Measurements from ENCODE around the gene CDH4. TPM values are rescaled to one million over a fixed set of nuclear protein-coding genes. Genes with fewer than 3 reads are reported as not detected.

CDH4 gene
- total RNA-seq, 6 donors from 2014 or later: 0.20 to 1.0 (median 0.40) TPM; not detected in 1

- no peak for TF ChIP-seq CTCF (IDR thresholded peaks at IDR 0.05)
- TF ChIP-seq EP300 (IDR thresholded peaks at IDR 0.05): no peak
- TF ChIP-seq POLR2AphosphoS5 (IDR thresholded peaks at IDR 0.05): no peak
- TF ChIP-seq POLR2A (IDR thresholded peaks at IDR 0.05): no peak
- peak in 1 of 2 donors; percentile 22 for DNase-seq
- 89 to 91% methylated on average over 19 of the region's 19 CpGs for WGBS, 2 donors
- Histone ChIP-seq H3K4me3 (no peak overlapping the region), H3K4me1 (no peaks in the 10 kb centered on the region), H3K36me3 (no peaks in the 10 kb centered on the region), H3K27ac (no peak overlapping the region), H3K27me3 (peaks cover 0 to 10% (median 0%) of the 10 kb centered on the region in 4 donors), H3K9me3 (no peaks in the 10 kb centered on the region)
- ATAC-seq (ENCODE audit: low FRiP score in 2 of 2): no peak
These were observed 627.6 kb downstream of the CDH4 start for GRCh38 chr20:61879694-61880093.

GRCh38 chr20:61880706-61881105 is 628.6 kb downstream of the CDH4 start:
- TF ChIP-seq CTCF (IDR thresholded peaks at IDR 0.05) (no peak), EP300 (IDR thresholded peaks at IDR 0.05) (no peak), POLR2A (IDR thresholded peaks at IDR 0.05) (no peak), POLR2AphosphoS5 (IDR thresholded peaks at IDR 0.05) (no peak)
- 73 to 90% methylated on average over 5 to 7 of the region's 8 CpGs for WGBS, 2 donors
- Histone ChIP-seq H3K27me3 (peaks cover 0 to 10% (median 0%) of the 10 kb centered on the region in 4 donors), H3K9me3 (no peaks in the 10 kb centered on the region), H3K36me3 (no peaks in the 10 kb centered on the region), H3K4me3 (no peak overlapping the region), H3K27ac (no peak overlapping the region), H3K4me1 (no peaks in the 10 kb centered on the region)
- DNase-seq: no peak
- no peak for ATAC-seq (ENCODE audit: low FRiP score in 2 of 2)

GRCh38 chr20:61881416-61881815 is 629.4 kb downstream of the CDH4 start:
- DNase-seq (peak in 1 of 2 donors; percentile 61), ATAC-seq (ENCODE audit: low FRiP score in 2 of 2) (no peak)
- H3K9me3 ChIP-seq: no peaks in the 10 kb centered on the region
- TF ChIP-seq CTCF (IDR thresholded peaks at IDR 0.05) (no peak), POLR2A (IDR thresholded peaks at IDR 0.05) (no peak), POLR2AphosphoS5 (IDR thresholded peaks at IDR 0.05) (no peak), EP300 (IDR thresholded peaks at IDR 0.05) (no peak)
- no peaks in the 10 kb centered on the region for H3K4me1 ChIP-seq
- peaks cover 0 to 10% (median 0%) of the 10 kb centered on the region in 4 donors for H3K27me3 ChIP-seq
- no peak overlapping the region for H3K4me3 ChIP-seq
- 75 to 88% methylated on average over 6 to 19 of the region's 19 CpGs for WGBS, 2 donors
- no peaks in the 10 kb centered on the region for H3K36me3 ChIP-seq
- H3K27ac ChIP-seq: no peak overlapping the region

GRCh38 chr20:61881861-61882260 is 629.8 kb downstream of the CDH4 start:
- H3K4me3 ChIP-seq: no peak overlapping the region
- ATAC-seq (ENCODE audit: low FRiP score in 2 of 2) (no peak), DNase-seq (peak in 1 of 2 donors; percentile 39)
- TF ChIP-seq EP300 (IDR thresholded peaks at IDR 0.05) (no peak), POLR2AphosphoS5 (IDR thresholded peaks at IDR 0.05) (no peak), CTCF (IDR thresholded peaks at IDR 0.05) (no peak), POLR2A (IDR thresholded peaks at IDR 0.05) (no peak)
- no peaks in the 10 kb centered on the region for H3K4me1 ChIP-seq
- WGBS, 2 donors: 79 to 85% methylated on average over 9 to 13 of the region's 13 CpGs
- no peaks in the 10 kb centered on the region for H3K9me3 ChIP-seq
- H3K36me3 ChIP-seq: no peaks in the 10 kb centered on the region
- H3K27ac ChIP-seq: no peak overlapping the region
- peaks cover 0 to 10% (median 0%) of the 10 kb centered on the region in 4 donors for H3K27me3 ChIP-seq

Measured in upper lobe of left lung (tissue), 6 donors.